Measurements from ENCODE around the gene PAX5.
A peak's percentile ranks its signal among the peaks of the same experiment; 100 is the strongest.

- TF ChIP-seq POLR2AphosphoS5 (IDR thresholded peaks at IDR 0.05; ENCODE audit: low read depth, low read length) (no peak), ELF1 (IDR thresholded peaks at IDR 0.05) (no peak), CHD2 (IDR thresholded peaks at IDR 0.05; ENCODE audit: low read length, partially characterized antibody) (no peak), MAX (IDR thresholded peaks at IDR 0.05; ENCODE audit: low read depth) (0 out of 2 replicates have a peak, but pooled peaks have one; percentile 14), NRF1 (IDR thresholded peaks at IDR 0.05; ENCODE audit: low read depth, low read length) (no peak), CTCF (IDR thresholded peaks at IDR 0.05) (no peak), RFX5 (IDR thresholded peaks at IDR 0.05; ENCODE audit: low read length) (no peak), IRF3 (IDR thresholded peaks at IDR 0.05; ENCODE audit: low read depth, low read length) (no peak), GABPA (IDR thresholded peaks at IDR 0.05; ENCODE audit: low read depth) (no peak), EP300 (IDR thresholded peaks at IDR 0.05; ENCODE audit: borderline replicate concordance in 1 of 2, low read depth in 1 of 2, low read length in 1 of 2) (no peak), REST (IDR thresholded peaks at IDR 0.05; ENCODE audit: low read depth, low read length) (no peak), TAF1 (IDR thresholded peaks at IDR 0.05; ENCODE audit: borderline replicate concordance, low read depth, low read length) (no peak)
These were observed 2.9 kb upstream of the PAX5 start for GRCh38 chr9:37036776-37037502.
